ENCODE measurements around the gene GCLC.

GRCh38 chr6:53464483-53464882, 80.4 kb downstream of the GCLC start:
- TF ChIP-seq POLR2AphosphoS5 (IDR thresholded peaks at IDR 0.05) (peak; percentile 2), POLR2A (IDR thresholded peaks at IDR 0.05) (no peak)
